Osteocyte (in vitro differentiated cells): ENCODE data around the gene ARGLU1. TPM values are rescaled to one million over a fixed set of nuclear protein-coding genes. Genes with fewer than 3 reads are reported as not detected.

Source experiments
- DNase-seq: peaks from one replicate; pipeline ENCODE4 v3.0.0; 2021; ENCODE audit warnings: mixed read lengths; ENCODE audit not compliant: unreplicated experiment; ENCODE audit errors: extremely low spot score
- H3K27ac Mint-ChIP-seq: one replicate; pipeline ENCODE4 v1.8.0; 2021; ENCODE audit warnings: mild to moderate bottlenecking, mixed read lengths; ENCODE audit not compliant: unreplicated experiment
- H3K27me3 Mint-ChIP-seq: one replicate; pipeline ENCODE4 v1.8.0; 2021; ENCODE audit warnings: mixed read lengths; ENCODE audit not compliant: unreplicated experiment
- H3K36me3 Mint-ChIP-seq: one replicate; pipeline ENCODE4 v1.8.0; 2021; ENCODE audit warnings: mixed read lengths; ENCODE audit not compliant: unreplicated experiment
- H3K4me1 Mint-ChIP-seq: one replicate; pipeline ENCODE4 v1.8.0; 2021; ENCODE audit warnings: mixed read lengths; ENCODE audit not compliant: unreplicated experiment
- H3K4me3 Mint-ChIP-seq: one replicate; pipeline ENCODE4 v1.8.0; 2021; ENCODE audit warnings: mild to moderate bottlenecking, moderate library complexity, mixed read lengths; ENCODE audit not compliant: unreplicated experiment
- H3K9me3 Mint-ChIP-seq: one replicate; pipeline ENCODE4 v1.8.0; 2021; ENCODE audit warnings: mixed read lengths; ENCODE audit not compliant: unreplicated experiment
- CTCF ChIP-seq: fragments of 200-600 bp; sonication (generic); IDR thresholded peaks from 2 replicates; pipeline ENCODE4 v1.5.0; 2021; ENCODE audit warnings: antibody characterized with exemption, mild to moderate bottlenecking, moderate library complexity
- total RNA-seq: library from RNA; stranded (reverse); gene quantifications from 2 replicates; pipeline ENCODE4 v1.2.1, GENCODE V29; 2021

Gene ARGLU1
- total RNA-seq, 1 donor from 2014 or later: 78.8 TPM

GRCh38 chr13:106526738-106527444, 41.0 kb downstream of the ARGLU1 start:
- DNase-seq: no peak
- TF ChIP-seq CTCF: no peak
- Mint-ChIP-seq H3K27me3 (no peaks in the 10 kb centered on the region), H3K27ac (peak overlapping the region; percentile 95), H3K36me3 (no peaks in the 10 kb centered on the region), H3K4me1 (peaks cover 83% of the 10 kb centered on the region), H3K9me3 (no peaks in the 10 kb centered on the region), H3K4me3 (peak overlapping the region; percentile 29)

GRCh38 chr13:106525865-106526264, 42.1 kb downstream of the ARGLU1 start:
- TF ChIP-seq CTCF: no peak
- H3K9me3 Mint-ChIP-seq: no peaks in the 10 kb centered on the region
- H3K4me1 Mint-ChIP-seq: peaks cover 84% of the 10 kb centered on the region
- DNase-seq: no peak
- no peaks in the 10 kb centered on the region for H3K27me3 Mint-ChIP-seq
- no peaks in the 10 kb centered on the region for H3K36me3 Mint-ChIP-seq
- H3K27ac Mint-ChIP-seq: no peak overlapping the region
- H3K4me3 Mint-ChIP-seq: no peak overlapping the region

DNA sequence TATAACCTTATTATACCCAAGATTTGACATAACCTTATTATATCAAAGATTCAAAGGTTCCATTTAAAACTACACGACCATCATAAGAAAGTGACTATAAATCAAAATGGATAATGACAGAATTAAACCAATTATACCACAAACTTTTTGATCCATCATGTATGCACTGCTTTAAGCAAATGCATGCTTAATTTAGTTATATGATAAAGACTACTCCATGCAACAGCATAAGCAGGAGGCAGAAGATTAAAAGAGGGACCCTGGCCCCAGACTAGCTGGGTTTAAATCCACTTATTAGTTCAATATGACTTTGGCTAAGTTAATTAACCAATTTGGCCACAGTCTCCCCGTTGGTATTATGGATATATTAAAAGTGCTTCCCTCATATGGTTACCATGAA, 43.8 kb downstream of the ARGLU1 start:
- Mint-ChIP-seq H3K27ac (peak overlapping the region; percentile 14), H3K4me3 (no peak overlapping the region), H3K4me1 (peaks cover 79% of the 10 kb centered on the region), H3K27me3 (no peaks in the 10 kb centered on the region), H3K36me3 (no peaks in the 10 kb centered on the region), H3K9me3 (no peaks in the 10 kb centered on the region)
- no peak for DNase-seq
- no peak for TF ChIP-seq CTCF

- no peaks in the 10 kb centered on the region for H3K27me3 Mint-ChIP-seq
- no peak for TF ChIP-seq CTCF
- no peak overlapping the region for H3K4me3 Mint-ChIP-seq
- H3K4me1 Mint-ChIP-seq: peaks cover 74% of the 10 kb centered on the region
- peak overlapping the region; percentile 14 for H3K27ac Mint-ChIP-seq
- H3K36me3 Mint-ChIP-seq: no peaks in the 10 kb centered on the region
- no peaks in the 10 kb centered on the region for H3K9me3 Mint-ChIP-seq
- DNase-seq: no peak
Observed at GRCh38 chr13:106523576-106523975, 44.4 kb downstream of the ARGLU1 start.

GRCh38 chr13:106522898-106523525, 44.9 kb downstream of the ARGLU1 start:
- no peak for TF ChIP-seq CTCF
- peak overlapping the region; percentile 36 for H3K27ac Mint-ChIP-seq
- no peaks in the 10 kb centered on the region for H3K36me3 Mint-ChIP-seq
- no peak for DNase-seq
- peaks cover 68% of the 10 kb centered on the region for H3K4me1 Mint-ChIP-seq
- no peak overlapping the region for H3K4me3 Mint-ChIP-seq
- no peaks in the 10 kb centered on the region for H3K27me3 Mint-ChIP-seq
- H3K9me3 Mint-ChIP-seq: no peaks in the 10 kb centered on the region
